Liver (tissue), 9 donors: ENCODE results near the gene CAPS. TPM values are rescaled to one million over a fixed set of nuclear protein-coding genes. Genes with fewer than 3 reads are reported as not detected.

Source experiments
- DNase-seq: peaks from one replicate; pipeline ENCODE4 v3.0.0-alpha.2; 2017; ENCODE audit warnings: low spot score
- H3K27ac ChIP-seq, 2 donors: one replicate each; pipeline ENCODE4 v1.7.0; 2013; ENCODE audit warnings: inconsistent platforms in 2 of 2, low read length in 2 of 2, control low read depth in 1 of 2, low read depth in 1 of 2, mild to moderate bottlenecking in 1 of 2
- H3K27me3 ChIP-seq, 4 donors: one replicate each; pipeline versions ENCODE4 v1.6.1 to v1.7.0; 2013; ENCODE audit warnings: low read length in 3 of 4, inconsistent platforms in 1 of 4, mild to moderate bottlenecking in 1 of 4, moderate library complexity in 1 of 4; ENCODE audit not compliant: control insufficient read depth in 4 of 4, insufficient read depth in 4 of 4
- H3K36me3 ChIP-seq, 4 donors: one replicate each; pipeline versions ENCODE4 v1.6.1 to v1.7.0; 2013; ENCODE audit warnings: low read length in 3 of 4, mild to moderate bottlenecking in 3 of 4, low read depth in 1 of 4, moderate library complexity in 1 of 4; ENCODE audit not compliant: control insufficient read depth in 4 of 4, insufficient read depth in 3 of 4
- H3K4me1 ChIP-seq, 4 donors: one replicate each; pipeline versions ENCODE4 v1.6.1 to v1.7.0; 2013; ENCODE audit warnings: low read length in 3 of 4, mild to moderate bottlenecking in 3 of 4, moderate library complexity in 1 of 4; ENCODE audit not compliant: control insufficient read depth in 4 of 4, insufficient read depth in 4 of 4
- H3K4me3 ChIP-seq, 3 donors: one replicate each; pipeline versions ENCODE4 v1.6.1 to v1.7.0; 2013; ENCODE audit warnings: low read length in 3 of 3, control low read depth in 1 of 3, low read depth in 1 of 3, mild to moderate bottlenecking in 1 of 3
- H3K9ac ChIP-seq, 2 donors: one replicate each; pipeline ENCODE4 v1.7.0; 2013; ENCODE audit warnings: low read length in 2 of 2, mild to moderate bottlenecking in 2 of 2, moderate library complexity in 2 of 2, control low read depth in 1 of 2, low read depth in 1 of 2
- H3K9me3 ChIP-seq, 4 donors: one replicate each; pipeline versions ENCODE4 v1.6.1 to v1.7.0; 2013; ENCODE audit warnings: low read length in 3 of 4; ENCODE audit not compliant: control insufficient read depth in 4 of 4
- EGR1 ChIP-seq, 2 donors: IDR thresholded peaks; 2 replicates each; pipeline ENCODE4 v1.6.1; 2016 to 2018; ENCODE audit warnings: antibody characterized with exemption in 2 of 2, low read depth in 2 of 2
- FOXA1 ChIP-seq: IDR thresholded peaks from 2 replicates; pipeline ENCODE4 v1.6.1; 2016; ENCODE audit warnings: antibody characterized with exemption
- FOXA2 ChIP-seq: IDR thresholded peaks from 2 replicates; pipeline ENCODE4 v1.6.1; 2016; ENCODE audit warnings: antibody characterized with exemption
- GABPA ChIP-seq, 2 donors: IDR thresholded peaks in 1 of 2; conservative IDR thresholded peaks in 1 of 2; 2 replicates each; pipeline ENCODE4 v1.6.1; 2016; ENCODE audit warnings: antibody characterized with exemption in 2 of 2, mild to moderate bottlenecking in 1 of 2, moderate library complexity in 1 of 2
- HNF4A ChIP-seq, 2 donors: conservative IDR thresholded peaks; 2 replicates each; pipeline ENCODE4 v1.6.1; 2016; ENCODE audit warnings: antibody characterized with exemption in 2 of 2, mild to moderate bottlenecking in 2 of 2
- HNF4G ChIP-seq: IDR thresholded peaks from 2 replicates; pipeline ENCODE4 v1.6.1; 2016; ENCODE audit warnings: antibody characterized with exemption
- JUND ChIP-seq, 2 donors: IDR thresholded peaks; 2 replicates each; pipeline ENCODE4 v1.6.1; 2016; ENCODE audit warnings: antibody characterized with exemption in 2 of 2
- RAD21 ChIP-seq, 2 donors: IDR thresholded peaks; 2 replicates each; pipeline ENCODE4 v1.6.1; 2016; ENCODE audit warnings: antibody characterized with exemption in 2 of 2, mild to moderate bottlenecking in 2 of 2
- TAF1 ChIP-seq: conservative IDR thresholded peaks from 2 replicates; pipeline ENCODE4 v1.6.1; 2016; ENCODE audit warnings: antibody characterized with exemption, mild to moderate bottlenecking
- WGBS: extraction: QIAGEN DNeasy Blood & Tissue Kit; methylation state at CpG from one replicate; pipeline ENCODE4 v1.1.7; 2013; 5-methylcytosine and 5-hydroxymethylcytosine counted together
- polyA plus RNA-seq, 2 donors: library from polyadenylated mRNA; stranded (reverse) in 1 of 2; unstranded in 1 of 2; fragments of 200-250 nt in 1 of 2; fragments of >200 nt in 1 of 2; fragmentation: Nextera tagmentation in 1 of 2; extraction: Ambion mirVana in 1 of 2; gene quantifications; one replicate each; pipeline versions ENCODE4 v1.2.1 to v1.2.3, GENCODE V29; 2013 to 2015
- total RNA-seq, 2 donors: library from RNA; depleted of rRNA; stranded (reverse); fragments of >200 nt; gene quantifications; one replicate each; pipeline ENCODE4 v1.2.3, GENCODE V29; 2014
- TF ChIP-seq, protein P1 (sequence below): IDR thresholded peaks from 2 replicates; pipeline ENCODE4 v1.6.1; 2016; ENCODE audit warnings: antibody characterized with exemption
- TF ChIP-seq, protein P2 (sequence below): IDR thresholded peaks from 2 replicates; pipeline ENCODE4 v1.6.1; 2016; ENCODE audit warnings: antibody characterized with exemption
- donor health status: healthy.
- donor health status: healthy.
- donor health status: healthy.
- donor health status: healthy.
- donor health status: healthy.

The CAPS gene
- total and polyA plus RNA-seq, 4 donors = 2.1 to 11.4 (median 3.5) TPM

DNA sequence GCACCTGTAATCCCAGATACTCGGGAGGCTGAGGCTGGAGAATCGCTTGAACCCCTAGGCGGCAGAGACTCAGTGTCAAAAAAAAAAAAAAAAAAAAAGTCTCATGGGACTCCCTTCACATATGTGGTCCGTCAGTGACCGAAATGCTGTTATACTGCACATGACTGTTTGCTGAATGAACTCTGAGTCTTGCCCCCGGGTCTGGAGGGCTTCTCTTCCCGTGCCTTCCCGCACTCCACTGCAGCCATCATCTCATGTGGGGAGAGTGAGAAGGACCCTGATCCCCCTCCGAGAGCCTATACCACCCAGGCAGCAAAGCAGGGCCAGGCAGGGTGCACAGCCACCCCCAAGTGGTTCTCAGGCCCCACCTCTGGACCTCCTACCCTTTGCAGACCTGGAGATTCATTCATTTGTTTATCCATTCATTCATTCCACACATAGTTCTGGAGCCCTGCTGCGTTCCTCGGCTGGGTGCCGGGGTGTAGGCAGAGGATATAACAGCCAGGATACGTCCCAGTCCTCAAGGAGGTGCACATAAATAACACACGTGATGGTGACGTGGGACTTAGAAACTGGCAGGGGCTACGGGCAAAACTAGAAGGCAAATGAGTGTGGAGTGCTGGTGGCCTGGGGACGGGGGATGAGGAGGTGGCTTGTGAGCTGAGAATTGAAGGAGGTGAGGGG, 24.6 kb upstream of the CAPS start:
- Histone ChIP-seq H3K4me1 (peaks cover 0 to 5% (median 3%) of the 10 kb centered on the region in 4 donors), H3K4me3 (no peak overlapping the region), H3K36me3 (peaks cover 0 to under 1% (median 0%) of the 10 kb centered on the region in 4 donors), H3K27me3 (no peaks in the 10 kb centered on the region), H3K27ac (no peak overlapping the region), H3K9me3 (no peaks in the 10 kb centered on the region), H3K9ac (no peak overlapping the region)
- TF ChIP-seq GABPA (IDR thresholded peaks at IDR 0.05 in 1 of 2, conservative IDR thresholded peaks at IDR 0.05 in 1 of 2) = no peak
- TF ChIP-seq, protein P1, sequence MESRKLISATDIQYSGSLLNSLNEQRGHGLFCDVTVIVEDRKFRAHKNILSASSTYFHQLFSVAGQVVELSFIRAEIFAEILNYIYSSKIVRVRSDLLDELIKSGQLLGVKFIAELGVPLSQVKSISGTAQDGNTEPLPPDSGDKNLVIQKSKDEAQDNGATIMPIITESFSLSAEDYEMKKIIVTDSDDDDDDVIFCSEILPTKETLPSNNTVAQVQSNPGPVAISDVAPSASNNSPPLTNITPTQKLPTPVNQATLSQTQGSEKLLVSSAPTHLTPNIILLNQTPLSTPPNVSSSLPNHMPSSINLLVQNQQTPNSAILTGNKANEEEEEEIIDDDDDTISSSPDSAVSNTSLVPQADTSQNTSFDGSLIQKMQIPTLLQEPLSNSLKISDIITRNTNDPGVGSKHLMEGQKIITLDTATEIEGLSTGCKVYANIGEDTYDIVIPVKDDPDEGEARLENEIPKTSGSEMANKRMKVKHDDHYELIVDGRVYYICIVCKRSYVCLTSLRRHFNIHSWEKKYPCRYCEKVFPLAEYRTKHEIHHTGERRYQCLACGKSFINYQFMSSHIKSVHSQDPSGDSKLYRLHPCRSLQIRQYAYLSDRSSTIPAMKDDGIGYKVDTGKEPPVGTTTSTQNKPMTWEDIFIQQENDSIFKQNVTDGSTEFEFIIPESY = no peak
- TF ChIP-seq FOXA1 = no peak
- no peak for TF ChIP-seq HNF4G
- TF ChIP-seq FOXA2 = no peak
- 72% methylated on average over 17 of the region's 17 CpGs for WGBS
- DNase-seq = no peak

DNA sequence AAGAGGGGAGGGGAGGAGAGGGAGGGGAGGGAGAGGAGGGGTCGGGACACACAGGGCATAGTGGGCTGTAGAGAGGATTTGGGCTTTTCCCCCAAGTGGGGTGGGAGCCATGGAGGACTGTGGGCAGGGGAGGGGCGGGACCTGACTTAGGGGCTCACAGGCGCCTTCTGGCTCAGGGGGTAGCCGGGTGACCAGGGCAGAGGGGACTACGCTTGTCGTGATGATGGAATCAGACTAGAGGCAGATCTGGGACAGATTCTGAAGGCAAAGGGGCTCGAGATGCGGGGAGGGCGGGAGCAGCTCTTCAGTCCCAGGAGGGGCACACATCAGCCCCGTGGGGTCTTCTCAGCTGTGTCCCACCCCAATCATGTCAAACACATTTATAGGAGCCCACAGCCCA, 24.0 kb upstream of the CAPS start:
- no peak overlapping the region for H3K4me3 ChIP-seq
- no peak overlapping the region for H3K9ac ChIP-seq
- no peak overlapping the region for H3K27ac ChIP-seq
- DNase-seq = no peak
- peaks cover 0 to 6% (median 2%) of the 10 kb centered on the region in 4 donors for H3K36me3 ChIP-seq
- 76% methylated on average over 10 of the region's 10 CpGs for WGBS
- TF ChIP-seq TAF1 (no peak), GABPA (IDR thresholded peaks at IDR 0.05 in 1 of 2, conservative IDR thresholded peaks at IDR 0.05 in 1 of 2) (no peak), EGR1 (IDR thresholded peaks at IDR 0.05; ENCODE audit: low read depth in 2 of 2) (no peak), JUND (IDR thresholded peaks at IDR 0.05) (no peak), HNF4A (conservative IDR thresholded peaks at IDR 0.05) (no peak), RAD21 (IDR thresholded peaks at IDR 0.05) (no peak)
- TF ChIP-seq, protein P2, sequence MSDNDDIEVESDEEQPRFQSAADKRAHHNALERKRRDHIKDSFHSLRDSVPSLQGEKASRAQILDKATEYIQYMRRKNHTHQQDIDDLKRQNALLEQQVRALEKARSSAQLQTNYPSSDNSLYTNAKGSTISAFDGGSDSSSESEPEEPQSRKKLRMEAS = no peak
- H3K4me1 ChIP-seq = peaks cover 0 to 9% (median 3%) of the 10 kb centered on the region in 4 donors
- no peaks in the 10 kb centered on the region for H3K9me3 ChIP-seq
- no peaks in the 10 kb centered on the region for H3K27me3 ChIP-seq

DNA sequence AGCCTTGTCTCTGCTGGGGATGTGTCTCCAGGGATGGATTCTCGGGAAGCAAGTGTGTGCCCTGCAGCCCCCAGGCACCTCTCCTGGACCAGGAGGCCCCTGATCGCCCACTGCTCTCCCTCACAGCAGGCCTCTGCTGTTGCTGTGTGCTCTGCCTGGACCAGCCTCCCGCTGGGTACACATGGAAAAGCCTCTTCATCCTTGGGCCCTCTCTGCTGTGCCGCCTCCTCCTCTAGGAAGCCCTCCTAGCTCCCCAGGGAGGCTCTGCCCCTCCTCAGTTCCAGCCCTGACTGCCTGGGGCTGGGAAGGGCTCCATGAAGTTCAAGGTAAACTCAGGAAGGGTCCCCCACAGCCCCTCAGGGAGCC, 22.5 kb upstream of the CAPS start:
- no peak for TF ChIP-seq JUND (IDR thresholded peaks at IDR 0.05)
- peak in 1 of 2 donors; percentile 7 for TF ChIP-seq RAD21 (IDR thresholded peaks at IDR 0.05)
- TF ChIP-seq GABPA (IDR thresholded peaks at IDR 0.05 in 1 of 2, conservative IDR thresholded peaks at IDR 0.05 in 1 of 2) = no peak
- TF ChIP-seq FOXA2 = no peak
- H3K9me3 ChIP-seq = no peaks in the 10 kb centered on the region
- 86% methylated on average over 4 of the region's 4 CpGs for WGBS
- no peak overlapping the region for H3K9ac ChIP-seq
- no peak overlapping the region for H3K27ac ChIP-seq
- peaks cover 3 to 19% (median 9%) of the 10 kb centered on the region in 4 donors for H3K36me3 ChIP-seq
- DNase-seq = no peak
- H3K4me1 ChIP-seq = peaks cover 0 to 11% (median 3%) of the 10 kb centered on the region in 4 donors
- no peak overlapping the region for H3K4me3 ChIP-seq
- H3K27me3 ChIP-seq = no peaks in the 10 kb centered on the region
